HUES6 (cell line): ENCODE results near the gene WDR33.

Experiments used
- H3K27ac ChIP-seq: 2 replicates; pipeline ENCODE4 v1.7.0; 2013; ENCODE audit warnings: low read depth, mild to moderate bottlenecking, low read length, inconsistent platforms
- H3K27me3 ChIP-seq: 2 replicates; pipeline ENCODE4 v1.6.1; 2013; ENCODE audit warnings: low read length; ENCODE audit not compliant: control insufficient read depth, insufficient read depth
- H3K36me3 ChIP-seq: 2 replicates; pipeline ENCODE4 v1.6.1; 2013; ENCODE audit warnings: low read length; ENCODE audit not compliant: control insufficient read depth, insufficient read depth
- H3K4me1 ChIP-seq: 2 replicates; pipeline ENCODE4 v1.6.1; 2013; ENCODE audit warnings: low read length; ENCODE audit not compliant: control insufficient read depth, insufficient read depth
- H3K4me3 ChIP-seq: 2 replicates; pipeline ENCODE4 v1.5.1; 2013; ENCODE audit warnings: low read depth, low read length
- H3K9ac ChIP-seq: one replicate; pipeline ENCODE4 v1.6.1; 2013; ENCODE audit warnings: mild to moderate bottlenecking, low read length
- H3K9me3 ChIP-seq: 2 replicates; pipeline ENCODE4 v1.6.1; 2013; ENCODE audit warnings: low read depth, low read length; ENCODE audit not compliant: control insufficient read depth, insufficient read depth

Gene WDR33

GRCh38 chr2:127701193-127701650 is 109.7 kb downstream of the WDR33 start, which contains the start of gene SFT2D3:
Gene SFT2D3, plus strand, starts transcription at chr2:127701497. Its CDS starts 32 bp downstream, at chr2:127701529.
- Histone ChIP-seq H3K27me3 (no peaks in the 10 kb centered on the region), H3K36me3 (peaks cover 20% of the 10 kb centered on the region), H3K4me3 (peak within 1 kb of the TSS; percentile 76), H3K4me1 (peaks cover 17% of the 10 kb centered on the region), H3K9me3 (no peaks in the 10 kb centered on the region), H3K9ac (peak within 1 kb of the TSS; percentile 96), H3K27ac (peak within 1 kb of the TSS; percentile 30; the same call in 1 of the 2 replicates)

DNA sequence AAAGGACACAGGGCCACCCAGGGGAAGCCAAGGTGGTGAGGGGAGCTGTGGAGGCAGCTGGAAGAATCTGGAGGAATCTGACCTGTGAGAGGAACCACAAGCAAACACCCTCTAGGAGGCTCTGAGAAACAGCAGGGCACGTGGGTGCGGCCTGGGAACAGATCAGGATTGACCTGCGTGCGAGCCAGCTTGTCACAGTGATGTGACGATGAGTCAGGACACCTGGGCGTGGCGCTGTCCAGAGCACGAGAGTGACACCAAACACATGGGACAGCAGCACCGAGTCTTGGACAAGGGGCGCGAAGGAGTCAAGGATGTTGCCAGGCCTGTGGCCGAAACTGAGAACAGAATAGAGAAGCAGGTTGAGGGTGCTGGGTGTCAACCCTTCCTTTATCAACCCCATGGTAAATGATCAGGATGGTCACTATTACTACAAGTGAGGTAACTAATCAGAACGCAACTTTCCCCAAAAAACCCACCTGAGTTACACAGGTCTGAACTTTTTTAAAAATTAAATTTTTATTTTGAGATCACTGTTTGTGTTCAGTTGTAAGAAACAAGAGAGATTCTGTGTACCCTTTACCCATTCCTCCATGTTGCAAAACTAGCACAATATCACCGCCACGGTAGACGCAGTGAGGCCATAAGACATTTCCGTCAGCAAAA is 110.3 kb downstream of the WDR33 start:
- H3K27ac ChIP-seq = peak overlapping the region; percentile 30; the same call in 1 of the 2 replicates
- H3K4me1 ChIP-seq = peaks cover 17% of the 10 kb centered on the region
- H3K27me3 ChIP-seq = no peaks in the 10 kb centered on the region
- no peaks in the 10 kb centered on the region for H3K9me3 ChIP-seq
- peak overlapping the region; percentile 76 for H3K4me3 ChIP-seq
- peak overlapping the region; percentile 96 for H3K9ac ChIP-seq
- H3K36me3 ChIP-seq = peaks cover 15% of the 10 kb centered on the region

- Histone ChIP-seq H3K9ac (no peak overlapping the region), H3K36me3 (peaks cover 5% of the 10 kb centered on the region; the same call in 1 of the 2 replicates), H3K27ac (no peak overlapping the region), H3K4me3 (no peak overlapping the region), H3K9me3 (no peaks in the 10 kb centered on the region), H3K27me3 (no peaks in the 10 kb centered on the region), H3K4me1 (peaks cover 17% of the 10 kb centered on the region)
These were observed 112.2 kb downstream of the WDR33 start for GRCh38 chr2:127698553-127699355.

DNA sequence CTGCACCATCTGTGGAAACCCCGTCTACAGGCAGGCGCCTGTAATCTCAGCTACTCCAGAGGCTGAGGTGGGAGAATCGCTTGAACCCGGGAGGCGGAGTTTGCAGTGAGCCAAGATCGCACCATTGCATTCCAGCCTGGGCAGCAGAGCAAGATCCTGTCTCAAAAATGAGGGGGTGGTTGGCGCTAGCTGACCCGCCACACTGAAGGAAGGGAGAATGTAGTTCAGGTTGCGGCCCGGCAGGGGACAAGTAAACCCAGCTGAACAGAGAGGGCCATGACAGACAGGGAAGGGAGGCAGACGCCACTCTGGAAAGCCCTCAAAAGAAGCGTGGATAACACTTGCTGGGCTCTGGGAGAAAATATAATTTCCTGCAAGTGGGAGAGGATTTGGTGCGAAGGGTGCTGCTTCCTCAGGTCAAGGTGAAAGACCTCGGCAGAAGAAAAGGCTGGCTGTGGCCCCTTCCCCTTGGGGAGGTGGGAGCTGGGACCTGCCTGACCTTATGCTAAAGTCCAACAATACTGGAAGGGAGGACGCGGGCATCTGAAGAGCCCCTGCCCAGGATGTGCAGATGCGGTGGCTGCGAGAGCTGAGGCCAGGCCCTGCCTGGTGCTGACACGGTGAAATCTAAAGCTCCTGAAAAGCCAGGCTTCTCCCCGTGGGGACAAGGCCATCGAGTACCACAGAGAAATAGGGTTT is 113.3 kb downstream of the WDR33 start:
- no peak overlapping the region for H3K27ac ChIP-seq
- peaks cover 10% of the 10 kb centered on the region for H3K4me1 ChIP-seq
- H3K4me3 ChIP-seq = no peak overlapping the region
- no peaks in the 10 kb centered on the region for H3K9me3 ChIP-seq
- no peaks in the 10 kb centered on the region for H3K36me3 ChIP-seq
- no peaks in the 10 kb centered on the region for H3K27me3 ChIP-seq
- no peak overlapping the region for H3K9ac ChIP-seq

- Histone ChIP-seq H3K27me3 (no peaks in the 10 kb centered on the region), H3K9me3 (peaks cover 12% of the 10 kb centered on the region), H3K4me1 (peaks cover 5% of the 10 kb centered on the region), H3K36me3 (no peaks in the 10 kb centered on the region), H3K4me3 (no peak overlapping the region), H3K9ac (no peak overlapping the region), H3K27ac (no peak overlapping the region)
These were observed 115.2 kb downstream of the WDR33 start for GRCh38 chr2:127695491-127696472.

GRCh38 chr2:127694986-127695385 is 116.0 kb downstream of the WDR33 start:
- H3K27me3 ChIP-seq = no peaks in the 10 kb centered on the region
- no peak overlapping the region for H3K9ac ChIP-seq
- peaks cover 20% of the 10 kb centered on the region for H3K9me3 ChIP-seq
- no peak overlapping the region for H3K27ac ChIP-seq
- no peaks in the 10 kb centered on the region for H3K4me1 ChIP-seq
- H3K36me3 ChIP-seq = no peaks in the 10 kb centered on the region
- H3K4me3 ChIP-seq = no peak overlapping the region

DNA sequence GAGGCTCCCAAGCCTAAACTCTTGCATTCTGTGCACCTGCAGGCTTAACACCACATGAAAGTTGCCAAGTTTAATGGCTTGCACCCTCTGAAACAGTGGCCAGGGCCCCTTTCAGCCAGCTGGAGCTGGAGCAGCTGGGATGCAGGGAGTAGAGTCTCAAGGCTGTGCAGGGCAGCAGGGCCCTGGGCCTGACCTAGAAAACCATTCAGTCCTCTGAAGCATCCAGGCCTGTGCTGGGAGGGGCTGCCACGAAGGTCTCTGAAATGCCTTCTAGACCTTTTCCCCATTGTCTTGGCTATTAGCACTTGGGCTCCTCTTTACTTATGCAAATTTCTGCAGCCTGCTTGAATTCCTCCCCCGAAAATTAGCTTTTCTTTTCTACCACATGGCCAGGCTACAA is 120.3 kb downstream of the WDR33 start:
- Histone ChIP-seq H3K9me3 (peaks cover 40% of the 10 kb centered on the region), H3K9ac (no peak overlapping the region), H3K4me3 (no peak overlapping the region), H3K36me3 (no peaks in the 10 kb centered on the region), H3K27ac (no peak overlapping the region), H3K4me1 (no peaks in the 10 kb centered on the region), H3K27me3 (no peaks in the 10 kb centered on the region)

DNA sequence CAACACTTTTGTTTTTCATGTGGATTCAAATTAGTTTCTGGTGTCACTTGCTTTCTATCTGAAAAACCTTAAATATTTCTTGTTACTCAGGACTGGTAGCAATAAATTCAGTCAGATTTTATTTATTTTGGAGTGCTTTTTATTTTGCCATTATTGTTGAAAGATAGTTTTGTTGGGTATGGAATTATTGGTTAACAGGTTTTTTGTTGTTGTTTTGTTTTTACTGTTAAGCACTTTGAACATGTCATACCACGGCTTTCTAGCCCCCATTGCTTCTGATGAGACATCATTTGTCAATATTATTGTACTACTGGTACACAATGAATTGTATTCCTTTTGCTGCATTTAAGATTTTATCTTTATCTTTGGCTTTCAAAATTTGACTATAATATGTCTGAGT is 122.6 kb downstream of the WDR33 start:
- Histone ChIP-seq H3K4me3 (no peak overlapping the region), H3K4me1 (no peaks in the 10 kb centered on the region), H3K36me3 (no peaks in the 10 kb centered on the region), H3K9me3 (peaks cover 40% of the 10 kb centered on the region), H3K27ac (no peak overlapping the region), H3K9ac (no peak overlapping the region), H3K27me3 (no peaks in the 10 kb centered on the region)

DNA sequence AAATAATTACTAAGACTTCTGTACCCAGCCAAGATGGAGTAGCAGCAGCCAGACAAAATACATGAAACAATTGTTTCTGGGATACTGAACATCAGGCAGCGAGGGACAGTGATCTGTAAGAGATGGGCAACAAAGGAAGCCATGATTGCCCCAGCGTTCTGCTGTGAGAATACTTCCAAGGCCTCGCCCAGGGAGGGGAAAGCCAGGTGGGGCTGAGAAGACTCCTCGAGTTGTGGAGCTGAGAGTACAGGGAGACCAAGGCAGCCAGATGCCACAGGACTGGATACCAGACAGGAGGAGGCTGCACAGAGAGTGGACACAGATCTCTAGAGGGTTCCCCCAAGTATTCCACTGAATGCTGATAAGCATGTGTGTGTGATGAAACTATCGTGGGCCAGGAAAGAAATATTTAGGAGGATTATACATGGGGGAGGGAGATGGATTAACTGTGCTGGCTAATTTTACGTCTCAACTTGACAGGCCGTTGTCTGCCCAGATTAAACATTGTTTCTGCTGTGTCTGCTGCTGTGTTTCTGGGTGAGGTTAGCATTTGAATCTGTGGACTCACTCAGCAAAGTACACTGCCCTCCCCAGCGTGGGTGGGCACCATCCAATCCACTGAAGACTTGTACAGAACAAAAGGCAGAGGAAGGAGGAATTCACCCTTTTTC is 125.4 kb downstream of the WDR33 start:
- no peak overlapping the region for H3K4me3 ChIP-seq
- H3K9ac ChIP-seq = no peak overlapping the region
- H3K9me3 ChIP-seq = peaks cover 25% of the 10 kb centered on the region
- H3K27ac ChIP-seq = no peak overlapping the region
- H3K4me1 ChIP-seq = no peaks in the 10 kb centered on the region
- no peaks in the 10 kb centered on the region for H3K36me3 ChIP-seq
- no peaks in the 10 kb centered on the region for H3K27me3 ChIP-seq

DNA sequence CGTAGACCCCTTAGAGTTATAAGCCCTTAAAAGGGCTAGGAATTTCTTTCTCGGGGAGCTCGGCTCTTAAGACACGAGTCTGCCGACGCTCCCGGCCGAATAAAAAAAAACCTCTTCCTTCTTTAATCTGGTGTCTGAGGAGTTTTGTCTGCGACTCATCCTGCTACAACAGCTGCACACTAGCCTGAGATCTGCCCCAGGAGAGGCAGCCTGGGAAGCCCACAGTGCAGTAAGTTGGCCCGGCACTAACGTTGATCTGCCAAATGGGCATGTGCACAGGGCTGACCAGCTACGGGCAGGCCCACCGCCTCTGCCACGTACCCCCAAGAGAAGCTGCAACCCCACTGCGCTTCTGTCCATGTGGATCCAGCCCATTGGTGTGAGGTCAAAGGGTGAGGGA is 127.2 kb downstream of the WDR33 start:
- no peaks in the 10 kb centered on the region for H3K4me1 ChIP-seq
- H3K36me3 ChIP-seq = no peaks in the 10 kb centered on the region
- no peak overlapping the region for H3K9ac ChIP-seq
- no peak overlapping the region for H3K4me3 ChIP-seq
- peaks cover 10% of the 10 kb centered on the region; the same call in 1 of the 2 replicates for H3K27me3 ChIP-seq
- H3K27ac ChIP-seq = no peak overlapping the region
- peaks cover 9% of the 10 kb centered on the region for H3K9me3 ChIP-seq
